Activated naive CD8-positive, alpha-beta T cell treated with anti-CD3 and anti-CD28 coated beads, Interleukin-2, amount 50 U/mL, for 16 hours (primary cell): ENCODE measurements around the gene RHOJ.

Source experiments
- DNase-seq: peaks from one replicate; pipeline ENCODE4 v3.0.0-alpha.2; 2020; ENCODE audit warnings: low read depth, low spot score

RHOJ gene

GRCh38 chr14:63205044-63205575, 867 bp downstream of the RHOJ start:
- no peak for DNase-seq

- DNase-seq: no peak
Measured at GRCh38 chr14:63205866-63206265, 1.6 kb downstream of the RHOJ start.

- no peak for DNase-seq
Measured at GRCh38 chr14:63209160-63209559, 4.9 kb downstream of the RHOJ start.

- DNase-seq: no peak
Measured at GRCh38 chr14:63210812-63211211, 6.6 kb downstream of the RHOJ start.

GRCh38 chr14:63212209-63212608, 8.0 kb downstream of the RHOJ start:
- DNase-seq: no peak

- no peak for DNase-seq
Measured at GRCh38 chr14:63212776-63213500, 8.7 kb downstream of the RHOJ start.

GRCh38 chr14:63214417-63215196, 10.4 kb downstream of the RHOJ start:
- no peak for DNase-seq

- DNase-seq: no peak
Measured at GRCh38 chr14:63220526-63220925, 16.3 kb downstream of the RHOJ start.

- no peak for DNase-seq
Measured at GRCh38 chr14:63223596-63223995, 19.4 kb downstream of the RHOJ start.

GRCh38 chr14:63224196-63224595, 20.0 kb downstream of the RHOJ start:
- no peak for DNase-seq

- no peak for DNase-seq
Measured at GRCh38 chr14:63228217-63228616, 24.0 kb downstream of the RHOJ start.

- no peak for DNase-seq
Measured at GRCh38 chr14:63229330-63230059, 25.3 kb downstream of the RHOJ start.

GRCh38 chr14:63231766-63232165, 27.5 kb downstream of the RHOJ start:
- no peak for DNase-seq

- no peak for DNase-seq
Measured at GRCh38 chr14:63237791-63238190, 33.5 kb downstream of the RHOJ start.

- DNase-seq: no peak
Measured at GRCh38 chr14:63240221-63240620, 36.0 kb downstream of the RHOJ start.

GRCh38 chr14:63241096-63241495, 36.9 kb downstream of the RHOJ start:
- no peak for DNase-seq

- DNase-seq: no peak
Measured at GRCh38 chr14:63243646-63244045, 39.4 kb downstream of the RHOJ start.

GRCh38 chr14:63245893-63246292, 41.6 kb downstream of the RHOJ start:
- DNase-seq: no peak

GRCh38 chr14:63248211-63248610, 44.0 kb downstream of the RHOJ start:
- DNase-seq: no peak

- no peak for DNase-seq
Measured at GRCh38 chr14:63249092-63249491, 44.8 kb downstream of the RHOJ start.

GRCh38 chr14:63257299-63257698, 53.1 kb downstream of the RHOJ start:
- no peak for DNase-seq

- no peak for DNase-seq
Measured at GRCh38 chr14:63262446-63262845, 58.2 kb downstream of the RHOJ start.
